ENCODE data around the gene GPI. TPM values are rescaled to one million over a fixed set of nuclear protein-coding genes. Genes with fewer than 3 reads are reported as not detected.
"Not testable (repeated sequence)": the region's sequence is repeated elsewhere in the genome, so short reads cannot be mapped to it uniquely, and the experiment has no call there.

Gene GPI
- total RNA-seq, 2 experiments from 2014 or later: 658 to 662 TPM

- Mint-ChIP-seq H3K27ac (no peak overlapping the region), H3K27me3 (no peaks in the 10 kb centered on the region), H3K9me3 (no peaks in the 10 kb centered on the region), H3K4me3 (no peak overlapping the region), H3K36me3 (ENCODE audit: low read depth) (peaks cover 46% of the 10 kb centered on the region), H3K4me1 (no peaks in the 10 kb centered on the region)
- ChIA-PET CTCF (no interaction called here), POLR2A (no interaction called here)
- DNase-seq: no peak
Measured at GRCh38 chr19:34327851-34328250, 37.1 kb upstream of the GPI start.

- CTCF ChIA-PET: interaction anchor here (0.8 kb wide), 1 partner anchor 9 kb away, joined by 3 read pairs; no protein-coding TSS in a partner anchor
- Mint-ChIP-seq H3K4me3 (no peak overlapping the region), H3K36me3 (ENCODE audit: low read depth) (peaks cover 48% of the 10 kb centered on the region), H3K27ac (no peak overlapping the region), H3K27me3 (no peaks in the 10 kb centered on the region), H3K4me1 (no peaks in the 10 kb centered on the region), H3K9me3 (no peaks in the 10 kb centered on the region)
- DNase-seq: no peak
- POLR2A ChIA-PET: no interaction called here
Measured at GRCh38 chr19:34328982-34329381, 36.0 kb upstream of the GPI start.

- H3K27me3 Mint-ChIP-seq: no peaks in the 10 kb centered on the region
- no peaks in the 10 kb centered on the region for H3K4me1 Mint-ChIP-seq
- ChIA-PET POLR2A (no interaction called here), CTCF (no interaction called here)
- H3K36me3 Mint-ChIP-seq (ENCODE audit: low read depth): peaks cover 41% of the 10 kb centered on the region
- H3K4me3 Mint-ChIP-seq: no peak overlapping the region
- H3K9me3 Mint-ChIP-seq: no peaks in the 10 kb centered on the region
- H3K27ac Mint-ChIP-seq: no peak overlapping the region
- DNase-seq: no peak
Measured at GRCh38 chr19:34330116-34330515, 34.9 kb upstream of the GPI start.

- H3K36me3 Mint-ChIP-seq (ENCODE audit: low read depth): peaks cover 37% of the 10 kb centered on the region
- H3K4me1 Mint-ChIP-seq, H3K4me3 Mint-ChIP-seq, POLR2A ChIA-PET, H3K27me3 Mint-ChIP-seq, H3K27ac Mint-ChIP-seq, DNase-seq, H3K9me3 Mint-ChIP-seq: not testable (repeated sequence)
- CTCF ChIA-PET: interaction anchor here (1.1 to 1.3 kb wide), 2 partner anchors 13 to 16 kb away, joined by 3 to 4 read pairs; no protein-coding TSS in a partner anchor
Measured at GRCh38 chr19:34330596-34330995, 34.4 kb upstream of the GPI start.

GRCh38 chr19:34331596-34331995 lies 33.4 kb upstream of the GPI start:
- peaks cover 33% of the 10 kb centered on the region for H3K36me3 Mint-ChIP-seq (ENCODE audit: low read depth)
- H3K4me3 Mint-ChIP-seq, H3K4me1 Mint-ChIP-seq, H3K27me3 Mint-ChIP-seq, H3K9me3 Mint-ChIP-seq, DNase-seq, H3K27ac Mint-ChIP-seq, POLR2A ChIA-PET: not testable (repeated sequence)
- CTCF ChIA-PET: interaction anchor here (0.6 to 1.3 kb wide), 4 partner anchors 11 to 186 kb away, joined by 3 to 4 read pairs (median 3); no protein-coding TSS in a partner anchor

GRCh38 chr19:34332027-34332760 lies 32.8 kb upstream of the GPI start:
- H3K36me3 Mint-ChIP-seq (ENCODE audit: low read depth): peaks cover 36% of the 10 kb centered on the region
- POLR2A ChIA-PET: no interaction called here
- no peak overlapping the region for H3K4me3 Mint-ChIP-seq
- DNase-seq: no peak
- CTCF ChIA-PET: interaction anchor here (0.6 to 1.3 kb wide), 3 partner anchors 11 to 187 kb away, joined by 3 read pairs; no protein-coding TSS in a partner anchor
- H3K9me3 Mint-ChIP-seq: no peaks in the 10 kb centered on the region
- peaks cover 5% of the 10 kb centered on the region for H3K4me1 Mint-ChIP-seq
- no peaks in the 10 kb centered on the region for H3K27me3 Mint-ChIP-seq
- no peak overlapping the region for H3K27ac Mint-ChIP-seq

- ChIA-PET CTCF (interaction anchor here (0.6 to 1.6 kb wide), 5 partner anchors 11 to 115 kb away, joined by 3 to 7 read pairs (median 4); no protein-coding TSS in a partner anchor), POLR2A (interaction anchor here (0.7 to 1.2 kb wide), 3 partner anchors 66 to 163 kb away, joined by 3 to 5 read pairs (median 3); no protein-coding TSS in a partner anchor)
- Mint-ChIP-seq H3K27me3 (no peaks in the 10 kb centered on the region), H3K9me3 (no peaks in the 10 kb centered on the region), H3K27ac (no peak overlapping the region), H3K36me3 (ENCODE audit: low read depth) (peaks cover 38% of the 10 kb centered on the region), H3K4me1 (peaks cover 5% of the 10 kb centered on the region), H3K4me3 (no peak overlapping the region)
- no peak for DNase-seq
Measured at GRCh38 chr19:34335914-34336313, 29.1 kb upstream of the GPI start.

GRCh38 chr19:34336781-34337271 lies 28.2 kb upstream of the GPI start:
- Mint-ChIP-seq H3K36me3 (ENCODE audit: low read depth) (peaks cover 38% of the 10 kb centered on the region), H3K27me3 (no peaks in the 10 kb centered on the region), H3K9me3 (no peaks in the 10 kb centered on the region)

GRCh38 chr19:34337739-34338138 lies 27.3 kb upstream of the GPI start:
- Mint-ChIP-seq H3K4me1 (peaks cover 5% of the 10 kb centered on the region), H3K36me3 (ENCODE audit: low read depth) (peaks cover 40% of the 10 kb centered on the region), H3K27ac (no peak overlapping the region), H3K9me3 (no peaks in the 10 kb centered on the region), H3K4me3 (no peak overlapping the region), H3K27me3 (no peaks in the 10 kb centered on the region)
- ChIA-PET CTCF (interaction anchor here (1.0 to 1.7 kb wide), 11 partner anchors 9 to 217 kb away, joined by 3 to 6 read pairs (median 3); no protein-coding TSS in a partner anchor), POLR2A (interaction anchor here (0.6 to 1.3 kb wide), 3 partner anchors 12 to 294 kb away, joined by 3 to 4 read pairs (median 3); no protein-coding TSS in a partner anchor)
- no peak for DNase-seq

More at GRCh38 chr19:34336781-34337271, 28.2 kb upstream of the GPI start:
- Mint-ChIP-seq H3K4me1 (peaks cover 5% of the 10 kb centered on the region), H3K4me3 (no peak overlapping the region), H3K27ac (no peak overlapping the region)
- POLR2A ChIA-PET: interaction anchor here (0.6 to 0.8 kb wide), 2 partner anchors 67 to 294 kb away, joined by 3 to 5 read pairs; no protein-coding TSS in a partner anchor
- CTCF ChIA-PET: interaction anchor here (0.7 to 1.7 kb wide), 9 partner anchors 10 to 116 kb away, joined by 3 to 7 read pairs (median 3); no protein-coding TSS in a partner anchor
- peak; percentile 48 for DNase-seq

GRCh38 chr19:34341935-34342680 lies 22.9 kb upstream of the GPI start:
- Mint-ChIP-seq H3K36me3 (ENCODE audit: low read depth) (peaks cover 42% of the 10 kb centered on the region), H3K27me3 (no peaks in the 10 kb centered on the region), H3K27ac (no peak overlapping the region), H3K4me1 (peaks cover 8% of the 10 kb centered on the region), H3K4me3 (no peak overlapping the region), H3K9me3 (no peaks in the 10 kb centered on the region)
- ChIA-PET POLR2A (no interaction called here), CTCF (interaction anchor here (0.5 to 1.3 kb wide), 3 partner anchors 9 to 109 kb away, joined by 3 read pairs; no protein-coding TSS in a partner anchor)
- DNase-seq: no peak

GRCh38 chr19:34343751-34344150 lies 21.2 kb upstream of the GPI start:
- CTCF ChIA-PET: interaction anchor here (0.9 to 1.6 kb wide), 5 partner anchors 12 to 124 kb away, joined by 3 to 5 read pairs (median 3); no protein-coding TSS in a partner anchor
- Mint-ChIP-seq H3K9me3 (no peaks in the 10 kb centered on the region), H3K27me3 (no peaks in the 10 kb centered on the region), H3K4me3 (no peak overlapping the region), H3K36me3 (ENCODE audit: low read depth) (peaks cover 40% of the 10 kb centered on the region), H3K4me1 (peaks cover 9% of the 10 kb centered on the region), H3K27ac (no peak overlapping the region)
- no peak for DNase-seq
- POLR2A ChIA-PET: interaction anchor here (1.4 kb wide), 1 partner anchor 118 kb away, joined by 3 read pairs; no protein-coding TSS in a partner anchor

- POLR2A ChIA-PET: interaction anchor here (1.2 kb wide), 1 partner anchor 82 kb away, joined by 3 read pairs; no protein-coding TSS in a partner anchor
- Mint-ChIP-seq H3K9me3 (no peaks in the 10 kb centered on the region), H3K27ac (no peak overlapping the region), H3K27me3 (no peaks in the 10 kb centered on the region), H3K36me3 (ENCODE audit: low read depth) (peaks cover 33% of the 10 kb centered on the region), H3K4me3 (no peak overlapping the region), H3K4me1 (peaks cover 26% of the 10 kb centered on the region)
- CTCF ChIA-PET: interaction anchor here (0.8 to 1.7 kb wide), 15 partner anchors 10 to 304 kb away, joined by 3 to 10 read pairs (median 4); partner anchors contain the start of gene UBA2
- DNase-seq: peak; percentile 75
Measured at GRCh38 chr19:34345947-34346351, 19.0 kb upstream of the GPI start.

Data from activated CD4-positive, alpha-beta memory T cell treated with anti-CD3 and anti-CD28 coated beads, Interleukin-2, amount 10 ng/mL, durations not matched to agents 7 days and 5 days (primary cell).